K562 treated with DMSO at 1 percent for 12 hours (cell line): ENCODE measurements around the gene CPT1A. TPM values are rescaled to one million over a fixed set of nuclear protein-coding genes. Genes with fewer than 3 reads are reported as not detected.

Source experiments
- total RNA-seq: library from RNA; unstranded; fragments of 300-600 nt; gene quantifications from 2 replicates; pipeline ENCODE4 v1.2.3, GENCODE V29; 2022; ENCODE audit not compliant: insufficient read depth

CPT1A gene
- 5.1 and 11.5 TPM in 2 replicates for total RNA-seq

DNA sequence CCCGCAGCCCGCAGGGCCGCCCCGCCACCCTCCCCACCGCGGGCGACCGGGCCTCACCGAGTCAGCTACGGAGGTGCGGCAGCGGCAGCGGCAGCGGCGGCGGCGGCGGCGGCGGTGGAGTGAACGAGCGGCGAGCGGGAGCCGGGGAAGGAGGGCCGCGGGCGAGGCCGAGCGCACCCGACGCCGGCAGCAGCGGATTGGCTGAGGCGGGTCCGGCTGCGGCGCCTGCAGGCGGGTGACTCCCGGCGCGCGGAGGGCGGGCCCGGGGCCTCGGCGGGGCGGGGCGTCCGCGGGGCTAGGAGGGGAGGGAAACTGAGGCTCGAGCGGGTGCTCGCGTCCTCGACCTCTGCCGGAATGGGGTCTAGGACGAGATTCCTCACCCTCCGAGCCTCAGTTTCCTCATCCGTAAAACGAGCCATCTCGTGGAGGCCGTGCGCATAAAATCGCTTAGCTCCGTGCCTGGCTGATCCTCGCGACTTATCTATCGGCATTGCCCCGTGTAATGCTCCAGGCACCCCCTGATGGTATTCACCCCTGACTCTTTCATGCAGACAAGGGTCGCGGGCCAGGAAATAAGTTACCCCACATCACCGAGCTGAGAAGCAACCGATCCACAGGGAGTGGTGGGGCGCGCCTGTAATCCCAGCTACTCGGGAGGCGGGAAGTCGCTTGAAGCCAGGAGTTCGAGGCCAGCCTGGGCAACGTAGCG lies at the start of gene CPT1A:
Gene CPT1A, minus strand, starts transcription at position 199 of the 709 bp plus-strand sequence. CDS start 26,442 bp downstream, outside the sequence.

DNA sequence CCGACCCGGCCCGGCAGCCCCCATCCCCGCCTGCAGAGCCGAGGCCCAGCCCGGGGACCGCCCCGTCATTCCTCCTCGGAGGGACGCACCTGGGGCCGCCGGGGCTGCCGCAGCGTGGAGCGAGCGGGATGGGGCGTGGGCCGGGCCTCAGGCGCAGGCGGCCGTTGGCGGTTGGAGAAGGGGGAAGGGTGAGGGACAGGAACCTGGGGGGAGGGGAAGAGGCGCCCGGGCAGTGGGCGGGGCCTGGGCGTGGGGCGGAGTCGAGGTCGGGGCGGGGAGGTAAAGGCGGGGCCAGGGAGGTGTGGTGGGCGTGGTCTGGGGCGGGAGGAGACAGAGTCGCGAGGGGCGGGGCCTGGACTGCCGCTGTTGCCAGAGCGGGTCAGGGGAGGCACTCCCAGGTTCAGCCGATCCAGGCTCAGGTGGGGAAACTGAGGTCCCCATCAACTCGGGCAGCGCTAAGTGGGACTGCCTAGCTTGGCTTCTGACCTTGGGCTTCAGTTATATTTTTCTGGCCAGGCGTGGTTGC lies 90.3 kb downstream of the CPT1A start, which contains the start of gene TESMIN:
Gene TESMIN, minus strand, starts transcription at position 190 of the 526 bp plus-strand sequence. CDS start 860 bp downstream, outside the sequence.

Other genes with a start within 250 kb of the CPT1A start
- gene GAL, start 157.4 kb downstream of the CPT1A start, total RNA-seq = 17.6 and 19.3 TPM in 2 replicates
- 9.2 and 20.6 TPM in 2 replicates for gene TESMIN, start 90.4 kb downstream of the CPT1A start, total RNA-seq
- 136 and 188 TPM in 2 replicates for gene MRPL21, start 61.9 kb upstream of the CPT1A start, total RNA-seq
- 16.4 and 18.6 TPM in 2 replicates for gene IGHMBP2, start 62.0 kb upstream of the CPT1A start, total RNA-seq
- gene MRGPRD, start 139.1 kb upstream of the CPT1A start, total RNA-seq = not detected in 2 replicates
- gene MRGPRF, start 171.3 kb upstream of the CPT1A start, total RNA-seq = not detected in 2 replicates
- gene TPCN2, start 207.0 kb upstream of the CPT1A start, total RNA-seq = 5.2 and 6.8 TPM in 2 replicates